Thoracic aorta (tissue), 2 donors: ENCODE results near the gene CIDEB. TPM values are rescaled to one million over a fixed set of nuclear protein-coding genes. Genes with fewer than 3 reads are reported as not detected.

Experiments
- ATAC-seq: fragments of 150-250 bp; one replicate; pipeline ENCODE4 v1.8.0; 2017; ENCODE audit warnings: low read depth; ENCODE audit not compliant: insufficient number of reproducible peaks, low FRiP score
- DNase-seq: peaks from one replicate; pipeline ENCODE4 v3.0.0-alpha.2; 2020; ENCODE audit warnings: low spot score
- H3K27ac ChIP-seq, 2 donors: fragments of 200-600 bp; sonication (generic); 1 replicate in 1 of 2; 2 replicates in 1 of 2; pipeline ENCODE4 v1.5.1; 2016; ENCODE audit warnings: mild to moderate bottlenecking in 2 of 2, moderate library complexity in 2 of 2
- H3K27me3 ChIP-seq: fragments of 200-600 bp; sonication (generic); replicated peaks from 2 replicates; pipeline ENCODE4 v1.6.0; 2016; ENCODE audit warnings: mild to moderate bottlenecking; ENCODE audit not compliant: insufficient read depth
- H3K36me3 ChIP-seq: fragments of 200-600 bp; sonication (generic); one replicate; pipeline ENCODE4 v1.5.1; 2016
- H3K4me1 ChIP-seq, 2 donors: fragments of 200-600 bp; sonication (generic); 1 replicate in 1 of 2; 2 replicates in 1 of 2; pipeline versions ENCODE4 v1.5.1 to v1.6.0; 2016; ENCODE audit warnings: low read depth in 2 of 2, mild to moderate bottlenecking in 1 of 2; ENCODE audit not compliant: control insufficient read depth in 1 of 2
- H3K4me3 ChIP-seq: fragments of 200-600 bp; sonication (generic); 2 replicates; pipeline ENCODE4 v1.5.1; 2016; ENCODE audit warnings: mild to moderate bottlenecking
- H3K9me3 ChIP-seq: fragments of 200-600 bp; sonication (generic); 2 replicates; pipeline ENCODE4 v1.5.1; 2016
- CTCF ChIP-seq: fragments of 200-600 bp; sonication (generic); IDR thresholded peaks from one replicate; pipeline ENCODE4 v1.5.1; 2019; ENCODE audit warnings: antibody characterized with exemption
- total RNA-seq, 2 donors: library from RNA; depleted of rRNA; stranded (reverse); fragments of >200 nt; gene quantifications; one replicate each; pipeline versions ENCODE4 v1.1.0 to v1.2.3, GENCODE V29; 2016

CIDEB gene
- total RNA-seq, 2 donors from 2014 or later, result 10.9 to 17.3 TPM

GRCh38 chr14:24315243-24315806, 7.5 kb upstream of the CIDEB start:
- no peak for DNase-seq

GRCh38 chr14:24314377-24315193, 6.8 kb upstream of the CIDEB start:
- no peak overlapping the region for H3K27ac ChIP-seq
- no peaks in the 10 kb centered on the region for H3K27me3 ChIP-seq
- H3K4me3 ChIP-seq, result no peak overlapping the region
- no peak for TF ChIP-seq CTCF
- ATAC-seq (no peak), DNase-seq (no peak)
- H3K36me3 ChIP-seq, result no peaks in the 10 kb centered on the region
- H3K9me3 ChIP-seq, result no peaks in the 10 kb centered on the region
- peaks cover 9 to 31% of the 10 kb centered on the region in 2 donors for H3K4me1 ChIP-seq

More at GRCh38 chr14:24315243-24315806, 7.5 kb upstream of the CIDEB start:
- H3K27ac ChIP-seq, result no peak overlapping the region
- no peaks in the 10 kb centered on the region for H3K27me3 ChIP-seq
- peaks cover 4 to 23% of the 10 kb centered on the region in 2 donors for H3K4me1 ChIP-seq
- no peaks in the 10 kb centered on the region for H3K9me3 ChIP-seq
- H3K4me3 ChIP-seq, result no peak overlapping the region
- TF ChIP-seq CTCF, result no peak
- ATAC-seq, result no peak
- no peaks in the 10 kb centered on the region for H3K36me3 ChIP-seq

GRCh38 chr14:24313913-24314312, 6.1 kb upstream of the CIDEB start:
- Histone ChIP-seq H3K4me1 (peaks cover 9 to 34% of the 10 kb centered on the region in 2 donors), H3K9me3 (no peaks in the 10 kb centered on the region), H3K27me3 (no peaks in the 10 kb centered on the region), H3K36me3 (no peaks in the 10 kb centered on the region), H3K4me3 (no peak overlapping the region), H3K27ac (no peak overlapping the region)
- ATAC-seq (no peak), DNase-seq (no peak)
- TF ChIP-seq CTCF, result no peak

GRCh38 chr14:24312736-24313507, 5.1 kb upstream of the CIDEB start:
- no peaks in the 10 kb centered on the region for H3K36me3 ChIP-seq
- ATAC-seq, result no peak
- TF ChIP-seq CTCF, result no peak
- no peaks in the 10 kb centered on the region for H3K27me3 ChIP-seq
- DNase-seq, result no peak
- no peak overlapping the region for H3K4me3 ChIP-seq
- H3K27ac ChIP-seq, result peak overlapping the region in 1 of 2 donors; percentile 59
- H3K4me1 ChIP-seq, result peaks cover 9 to 34% of the 10 kb centered on the region in 2 donors
- no peaks in the 10 kb centered on the region for H3K9me3 ChIP-seq
